ENCODE results near the gene IL19.

Gene IL19

DNA sequence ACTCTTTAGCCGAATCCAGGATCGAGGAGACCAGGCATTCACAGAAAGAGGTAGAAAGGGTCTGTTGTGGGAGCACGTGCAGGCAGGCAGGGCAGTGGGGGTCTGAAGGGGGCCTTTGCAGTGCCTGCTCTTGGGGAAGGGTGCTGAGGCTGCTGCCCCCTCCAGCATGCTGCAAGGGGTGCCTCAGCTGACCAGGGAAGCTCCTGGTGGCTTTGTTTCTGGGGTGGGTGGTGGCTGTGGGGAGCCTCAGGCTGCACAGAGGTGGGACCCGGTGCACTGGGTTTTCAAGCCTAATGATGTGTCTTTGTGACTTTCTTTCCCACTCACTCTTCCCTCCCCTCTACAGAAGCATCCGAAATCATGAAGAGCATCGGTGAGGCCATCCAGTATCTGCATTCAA is 41.5 kb upstream of the IL19 start:
- FAIRE-seq (no peak), DNase-seq (ENCODE audit: insufficient read length, low spot score) (no peak)
- TF ChIP-seq POU2F2 (IDR thresholded peaks at IDR 0.05; ENCODE audit: low read depth, low read length) (no peak), POLR2AphosphoS5 (IDR thresholded peaks at IDR 0.05; ENCODE audit: low read depth, low read length) (no peak), PAX5 (IDR thresholded peaks at IDR 0.05; ENCODE audit: insufficient read depth, low read length, severe bottlenecking) (no peak), SPI1 (IDR thresholded peaks at IDR 0.05; ENCODE audit: low read depth, low read length) (no peak), TAF1 (IDR thresholded peaks at IDR 0.05; ENCODE audit: low read depth, low read length) (no peak), POLR2A (IDR thresholded peaks at IDR 0.05; ENCODE audit: low read depth, low read length) (no peak)

DNA sequence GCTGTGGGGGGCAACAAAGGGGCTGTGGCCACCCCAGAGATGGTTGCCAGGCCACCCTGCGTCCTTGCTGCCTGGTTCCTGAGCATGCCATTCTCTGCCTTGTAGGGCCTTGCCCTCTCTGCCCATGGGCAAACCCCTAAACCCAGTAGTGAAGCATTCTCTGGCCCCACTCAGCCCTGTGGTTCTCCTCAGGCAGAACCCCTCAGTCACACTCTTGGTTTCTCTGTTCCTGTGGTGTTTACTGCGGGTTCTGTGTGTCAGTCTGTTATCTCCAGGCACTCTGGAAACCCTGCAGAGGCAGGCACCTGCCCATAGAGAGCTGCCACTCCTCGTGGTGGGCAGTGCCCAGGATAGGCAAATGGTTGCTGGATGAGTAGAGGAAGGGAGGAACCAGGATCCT is 41.1 kb upstream of the IL19 start:
- no peak for DNase-seq (ENCODE audit: insufficient read length, low spot score)
- TF ChIP-seq POLR2A (IDR thresholded peaks at IDR 0.05; ENCODE audit: low read depth, low read length): no peak
- TF ChIP-seq TAF1 (IDR thresholded peaks at IDR 0.05; ENCODE audit: low read depth, low read length): no peak
- no peak for TF ChIP-seq PAX5 (IDR thresholded peaks at IDR 0.05; ENCODE audit: insufficient read depth, low read length, severe bottlenecking)
- no peak for TF ChIP-seq SPI1 (IDR thresholded peaks at IDR 0.05; ENCODE audit: low read depth, low read length)
- no peak for TF ChIP-seq POU2F2 (IDR thresholded peaks at IDR 0.05; ENCODE audit: low read depth, low read length)
- TF ChIP-seq POLR2AphosphoS5 (IDR thresholded peaks at IDR 0.05; ENCODE audit: low read depth, low read length): no peak
- no peak for FAIRE-seq

- FAIRE-seq: no peak
- TF ChIP-seq SPI1 (IDR thresholded peaks at IDR 0.05; ENCODE audit: low read depth, low read length) (no peak), POLR2AphosphoS5 (IDR thresholded peaks at IDR 0.05; ENCODE audit: low read depth, low read length) (no peak), POU2F2 (IDR thresholded peaks at IDR 0.05; ENCODE audit: low read depth, low read length) (no peak), TAF1 (IDR thresholded peaks at IDR 0.05; ENCODE audit: low read depth, low read length) (no peak), PAX5 (IDR thresholded peaks at IDR 0.05; ENCODE audit: insufficient read depth, low read length, severe bottlenecking) (no peak), POLR2A (IDR thresholded peaks at IDR 0.05; ENCODE audit: low read depth, low read length) (no peak)
- DNase-seq (ENCODE audit: insufficient read length, low spot score): no peak
Observed at GRCh38 chr1:206732508-206732907, 38.1 kb upstream of the IL19 start.

- FAIRE-seq: no peak
- DNase-seq (ENCODE audit: insufficient read length, low spot score): no peak
- TF ChIP-seq POLR2AphosphoS5 (IDR thresholded peaks at IDR 0.05; ENCODE audit: low read depth, low read length) (no peak), SPI1 (IDR thresholded peaks at IDR 0.05; ENCODE audit: low read depth, low read length) (no peak), POU2F2 (IDR thresholded peaks at IDR 0.05; ENCODE audit: low read depth, low read length) (no peak), TAF1 (IDR thresholded peaks at IDR 0.05; ENCODE audit: low read depth, low read length) (no peak), PAX5 (IDR thresholded peaks at IDR 0.05; ENCODE audit: insufficient read depth, low read length, severe bottlenecking) (no peak), POLR2A (IDR thresholded peaks at IDR 0.05; ENCODE audit: low read depth, low read length) (no peak)
Observed at GRCh38 chr1:206732992-206733391, 37.6 kb upstream of the IL19 start.

- DNase-seq (ENCODE audit: insufficient read length, low spot score): peak; percentile 54
- no peak for TF ChIP-seq POLR2AphosphoS5 (IDR thresholded peaks at IDR 0.05; ENCODE audit: low read depth, low read length)
- no peak for TF ChIP-seq POLR2A (IDR thresholded peaks at IDR 0.05; ENCODE audit: low read depth, low read length)
- TF ChIP-seq SPI1 (IDR thresholded peaks at IDR 0.05; ENCODE audit: low read depth, low read length): no peak
- no peak for TF ChIP-seq TAF1 (IDR thresholded peaks at IDR 0.05; ENCODE audit: low read depth, low read length)
- TF ChIP-seq POU2F2 (IDR thresholded peaks at IDR 0.05; ENCODE audit: low read depth, low read length): no peak
- no peak for TF ChIP-seq PAX5 (IDR thresholded peaks at IDR 0.05; ENCODE audit: insufficient read depth, low read length, severe bottlenecking)
- peak; percentile 73 for FAIRE-seq
Observed at GRCh38 chr1:206734499-206735142, 36.0 kb upstream of the IL19 start.

- FAIRE-seq (no peak), DNase-seq (ENCODE audit: insufficient read length, low spot score) (no peak)
- TF ChIP-seq POLR2AphosphoS5 (IDR thresholded peaks at IDR 0.05; ENCODE audit: low read depth, low read length) (peak; percentile 20; the same call in 1 of the 2 replicates), SPI1 (IDR thresholded peaks at IDR 0.05; ENCODE audit: low read depth, low read length) (no peak), PAX5 (IDR thresholded peaks at IDR 0.05; ENCODE audit: insufficient read depth, low read length, severe bottlenecking) (no peak), POLR2A (IDR thresholded peaks at IDR 0.05; ENCODE audit: low read depth, low read length) (no peak), TAF1 (IDR thresholded peaks at IDR 0.05; ENCODE audit: low read depth, low read length) (no peak)
Observed at GRCh38 chr1:206735553-206736031, 35.0 kb upstream of the IL19 start.

DNA sequence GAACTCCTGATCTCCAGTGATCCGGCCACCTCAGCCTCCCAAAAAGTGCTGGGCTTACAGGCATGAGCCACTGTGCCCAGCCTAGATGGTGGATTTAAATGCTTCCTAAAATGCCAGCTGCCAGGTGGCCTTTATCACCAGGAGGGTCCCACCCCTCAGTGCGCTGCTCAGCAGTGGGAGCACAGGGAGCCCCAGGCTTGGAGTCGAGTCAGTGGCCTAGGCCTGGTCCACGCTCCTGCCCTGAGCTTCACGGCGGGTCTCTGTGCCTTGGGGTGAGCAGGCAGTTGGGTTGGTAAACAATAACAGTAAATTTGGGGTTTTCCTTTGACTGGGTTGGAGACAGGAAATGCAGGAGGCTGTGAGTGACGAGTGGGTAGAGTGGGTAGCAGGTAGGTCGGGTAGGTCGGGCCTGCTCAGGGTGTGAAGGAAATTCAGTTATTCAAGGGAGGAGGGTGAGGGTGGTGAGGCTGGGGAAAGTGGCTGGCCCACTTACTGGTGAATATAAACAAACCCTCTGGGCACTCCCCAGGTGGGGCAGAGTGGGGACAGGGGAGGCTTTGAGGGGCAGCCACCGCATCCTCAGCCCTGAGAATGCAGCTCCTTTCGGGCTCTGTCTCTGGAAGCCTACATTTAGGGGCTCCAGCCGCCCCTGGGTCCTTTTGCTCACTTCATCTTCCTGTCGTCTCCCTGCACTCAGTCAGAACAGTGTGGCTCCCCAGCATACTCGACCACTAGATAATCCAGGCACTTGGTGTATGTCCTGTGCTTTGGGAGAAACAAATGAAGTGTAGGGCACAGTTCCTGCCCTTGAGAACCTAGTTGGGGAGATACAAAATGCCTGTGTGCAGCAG is 33.5 kb upstream of the IL19 start:
- DNase-seq (ENCODE audit: insufficient read length, low spot score) (no peak), FAIRE-seq (no peak)
- peak; percentile 23; the same call in 1 of the 2 replicates for TF ChIP-seq POU2F2 (IDR thresholded peaks at IDR 0.05; ENCODE audit: low read depth, low read length)
- TF ChIP-seq POLR2A (IDR thresholded peaks at IDR 0.05; ENCODE audit: low read depth, low read length): no peak
- no peak for TF ChIP-seq PAX5 (IDR thresholded peaks at IDR 0.05; ENCODE audit: insufficient read depth, low read length, severe bottlenecking)
- no peak for TF ChIP-seq TAF1 (IDR thresholded peaks at IDR 0.05; ENCODE audit: low read depth, low read length)
- no peak; the same call in 1 of the 2 replicates for TF ChIP-seq POLR2AphosphoS5 (IDR thresholded peaks at IDR 0.05; ENCODE audit: low read depth, low read length)

- FAIRE-seq (peak; percentile 35), DNase-seq (ENCODE audit: insufficient read length, low spot score) (no peak)
- TF ChIP-seq SPI1 (IDR thresholded peaks at IDR 0.05; ENCODE audit: low read depth, low read length): no peak
- TF ChIP-seq POLR2AphosphoS5 (IDR thresholded peaks at IDR 0.05; ENCODE audit: low read depth, low read length): 0 out of 2 replicates have a peak, but pooled peaks have one; percentile 60
Observed at GRCh38 chr1:206737729-206738201, 32.8 kb upstream of the IL19 start.
